Lower leg skin (tissue), 4 donors: Measurements from ENCODE around the gene COMMD8. TPM values are rescaled to one million over a fixed set of nuclear protein-coding genes. Genes with fewer than 3 reads are reported as not detected.
A peak's percentile ranks its signal among the peaks of the same experiment; 100 is the strongest.

Source experiments
- DNase-seq, 2 donors: peaks; one replicate each; pipeline ENCODE4 v3.0.0-alpha.2; 2019; ENCODE audit warnings: low spot score in 2 of 2
- H3K4me3 ChIP-seq: fragments of 200-600 bp; sonication (generic); 2 replicates; pipeline ENCODE4 v1.5.1; 2017; ENCODE audit warnings: mild to moderate bottlenecking, low read depth; ENCODE audit not compliant: poor library complexity, severe bottlenecking
- POLR2A ChIP-seq, 2 donors: fragments of 450-650 bp; IDR thresholded peaks; one replicate each; pipeline ENCODE4 v1.6.1; 2016 to 2017; ENCODE audit warnings: antibody characterized with exemption in 2 of 2, mild to moderate bottlenecking in 1 of 2, moderate library complexity in 1 of 2
- WGBS, 2 donors: methylation state at CpG; one replicate each; pipeline ENCODE4 v1.1.5; 2018; 5-methylcytosine and 5-hydroxymethylcytosine counted together
- intact Hi-C: fragments of 100-400 bp; cut with DNase I; formaldehyde crosslinking; loops from one replicate; pipeline ENCODE4 v1.15.0; 2023; ENCODE audit warnings: low total_unique reads
- total RNA-seq, 4 donors: library from RNA; depleted of rRNA; stranded (reverse); fragments of >200 nt; gene quantifications; one replicate each; pipeline ENCODE4 v1.1.0, GENCODE V29; 2016
- TF ChIP-seq, protein P1 (sequence below), 3 donors: fragments of 450-650 bp; IDR thresholded peaks; one replicate each; pipeline ENCODE4 v1.5.1; 2016; ENCODE audit warnings: antibody characterized with exemption in 3 of 3, mild to moderate bottlenecking in 3 of 3, moderate library complexity in 2 of 3

Gene COMMD8
- total RNA-seq, 4 donors from 2014 or later: 12.0 to 16.7 (median 14.8) TPM

DNA sequence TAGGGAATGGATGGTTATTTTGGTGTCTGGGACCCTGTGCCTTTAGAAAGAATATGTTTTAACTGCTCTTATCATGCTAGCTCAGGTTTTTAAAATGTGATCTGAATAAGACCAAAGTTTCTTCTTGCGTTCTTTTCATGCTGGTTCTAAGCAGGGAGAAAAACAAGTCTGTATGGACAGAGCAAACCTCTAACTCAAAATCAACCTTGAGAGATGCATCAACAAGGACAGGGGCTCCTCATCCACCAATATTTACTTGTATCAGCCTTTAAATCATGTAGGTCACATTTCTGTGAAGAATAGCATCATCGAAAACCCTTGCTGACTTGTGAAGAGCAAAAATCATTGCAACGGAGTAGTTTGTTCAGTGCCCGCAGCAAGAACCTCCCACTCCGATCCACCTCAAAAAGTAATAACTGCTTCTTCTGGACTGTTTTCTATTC is 22.8 kb upstream of the COMMD8 start:
- TF ChIP-seq POLR2A (IDR thresholded peaks at IDR 0.05): no peak
- TF ChIP-seq, protein P1, sequence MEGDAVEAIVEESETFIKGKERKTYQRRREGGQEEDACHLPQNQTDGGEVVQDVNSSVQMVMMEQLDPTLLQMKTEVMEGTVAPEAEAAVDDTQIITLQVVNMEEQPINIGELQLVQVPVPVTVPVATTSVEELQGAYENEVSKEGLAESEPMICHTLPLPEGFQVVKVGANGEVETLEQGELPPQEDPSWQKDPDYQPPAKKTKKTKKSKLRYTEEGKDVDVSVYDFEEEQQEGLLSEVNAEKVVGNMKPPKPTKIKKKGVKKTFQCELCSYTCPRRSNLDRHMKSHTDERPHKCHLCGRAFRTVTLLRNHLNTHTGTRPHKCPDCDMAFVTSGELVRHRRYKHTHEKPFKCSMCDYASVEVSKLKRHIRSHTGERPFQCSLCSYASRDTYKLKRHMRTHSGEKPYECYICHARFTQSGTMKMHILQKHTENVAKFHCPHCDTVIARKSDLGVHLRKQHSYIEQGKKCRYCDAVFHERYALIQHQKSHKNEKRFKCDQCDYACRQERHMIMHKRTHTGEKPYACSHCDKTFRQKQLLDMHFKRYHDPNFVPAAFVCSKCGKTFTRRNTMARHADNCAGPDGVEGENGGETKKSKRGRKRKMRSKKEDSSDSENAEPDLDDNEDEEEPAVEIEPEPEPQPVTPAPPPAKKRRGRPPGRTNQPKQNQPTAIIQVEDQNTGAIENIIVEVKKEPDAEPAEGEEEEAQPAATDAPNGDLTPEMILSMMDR (IDR thresholded peaks at IDR 0.05): no peak
- WGBS, 2 donors: 12 to 17% methylated on average over 5 of the region's 5 CpGs
- intact Hi-C loops: no loop called here
- DNase-seq: no peak
- H3K4me3 ChIP-seq: no peak overlapping the region

DNA sequence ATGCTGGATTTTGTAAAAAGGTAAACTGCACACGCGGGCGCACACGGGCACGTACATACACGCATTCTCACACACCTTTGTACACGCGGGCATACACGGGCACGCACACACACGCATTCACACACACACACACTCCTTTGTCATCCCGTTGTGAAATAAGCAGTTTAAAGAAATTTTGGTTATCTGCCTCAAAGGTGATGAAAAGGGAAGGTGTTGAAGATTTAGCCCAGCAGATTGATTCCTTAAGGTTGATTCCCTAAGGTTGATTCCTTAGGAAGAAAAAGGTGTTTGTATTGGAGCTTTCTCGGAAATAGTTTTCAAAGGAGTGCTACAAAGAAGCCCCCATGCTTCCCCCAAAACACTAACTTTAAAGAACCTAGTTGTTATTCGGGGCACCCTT is 22.3 kb upstream of the COMMD8 start:
- intact Hi-C loops: no loop called here
- no peak for DNase-seq
- peak overlapping the region; percentile 42 for H3K4me3 ChIP-seq
- 0 to 2% methylated on average over 14 of the region's 14 CpGs for WGBS, 2 donors
- TF ChIP-seq, protein P1 (IDR thresholded peaks at IDR 0.05): no peak

DNA sequence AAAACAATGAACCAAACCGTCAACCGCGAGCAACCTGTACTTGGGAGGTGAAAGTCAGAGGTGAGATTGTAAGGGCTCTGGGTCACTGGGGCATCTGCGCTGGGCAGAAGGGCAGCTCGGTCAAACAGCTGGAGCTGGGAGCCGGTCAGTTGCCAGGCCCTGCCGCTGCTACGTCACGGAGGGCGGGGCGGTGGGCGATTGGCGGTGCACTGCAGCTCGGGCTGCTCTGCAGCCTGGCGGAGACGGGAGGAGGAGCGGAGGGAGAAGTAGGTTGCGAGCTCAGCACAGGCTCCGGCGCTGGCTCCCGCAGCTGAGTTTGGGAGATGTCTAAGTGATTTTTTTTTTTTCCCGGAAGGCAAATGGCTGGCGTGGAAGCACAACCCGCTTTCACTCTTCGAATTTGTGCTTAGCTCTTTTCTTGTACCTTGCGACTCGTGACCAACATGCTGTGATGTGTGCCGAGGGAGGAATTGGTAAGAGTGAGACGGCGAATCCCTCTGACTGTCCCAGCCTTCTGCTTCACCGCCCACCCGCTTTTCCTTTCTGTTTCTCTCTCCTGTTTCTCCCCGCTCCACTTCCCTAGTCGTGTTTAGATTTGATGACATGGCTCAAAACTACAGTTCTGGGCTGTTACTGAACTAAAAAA is 21.7 kb upstream of the COMMD8 start, which contains the start of gene ATP10D:
Gene ATP10D (plus strand): TSS at position 229 of the 646 bp plus-strand sequence. CDS start 27,266 bp downstream, outside the sequence.
- WGBS, 2 donors: 0 to 1% methylated on average over 34 of the region's 34 CpGs
- intact Hi-C loops: no loop called here
- H3K4me3 ChIP-seq: peak within 1 kb of the TSS; percentile 42
- TF ChIP-seq POLR2A (IDR thresholded peaks at IDR 0.05): peak in 1 of 2 donors; percentile 36
- TF ChIP-seq, protein P1 (IDR thresholded peaks at IDR 0.05): no peak
- DNase-seq: peak; percentile 91 to 99

DNA sequence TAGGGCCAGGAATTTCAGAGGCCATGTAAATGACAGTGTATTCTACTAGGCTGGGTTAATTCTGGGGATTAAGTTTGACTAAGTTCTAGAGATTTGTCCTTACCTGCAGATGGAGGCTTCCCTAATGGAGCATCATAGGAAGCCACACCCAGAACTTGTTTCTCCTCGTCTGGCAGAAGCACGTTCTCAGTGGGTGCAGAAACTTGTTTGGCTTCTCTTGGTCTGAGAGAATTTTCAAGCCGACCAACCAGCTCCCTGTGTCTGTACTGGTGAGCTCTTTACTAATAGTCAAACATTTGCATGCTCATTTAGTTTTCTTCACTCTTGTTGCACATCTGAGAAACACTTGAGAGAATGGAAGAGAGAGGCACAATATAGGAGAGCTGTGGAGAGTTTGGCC is 20.7 kb upstream of the COMMD8 start:
- peak in 1 of 2 donors; percentile 53 for DNase-seq
- TF ChIP-seq POLR2A (IDR thresholded peaks at IDR 0.05): no peak
- TF ChIP-seq, protein P1 (IDR thresholded peaks at IDR 0.05): no peak
- intact Hi-C loops: no loop called here
- no peak overlapping the region for H3K4me3 ChIP-seq
- 50 to 52% methylated on average over 3 of the region's 3 CpGs for WGBS, 2 donors

DNA sequence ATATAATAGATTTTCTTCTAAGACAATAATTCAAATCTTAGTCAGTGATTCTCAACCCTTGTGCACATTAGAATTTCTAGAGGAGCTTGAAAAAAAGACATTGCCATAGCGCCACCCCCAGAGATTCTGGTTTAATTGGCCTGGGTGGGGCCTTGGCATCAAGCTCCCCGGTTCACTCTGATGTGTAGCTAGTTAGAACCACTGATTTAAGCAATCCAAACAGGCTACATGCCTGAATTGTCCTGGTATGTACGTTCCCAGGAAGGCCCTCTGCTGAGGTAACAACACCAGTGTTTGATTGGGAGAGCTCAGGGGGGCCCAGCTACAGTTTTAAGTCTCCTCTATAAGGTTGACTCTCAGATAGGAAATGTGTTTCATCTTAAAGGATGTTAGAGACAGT is 20.2 kb upstream of the COMMD8 start:
- H3K4me3 ChIP-seq: no peak overlapping the region
- TF ChIP-seq, protein P1 (IDR thresholded peaks at IDR 0.05): no peak
- TF ChIP-seq POLR2A (IDR thresholded peaks at IDR 0.05): no peak
- peak in 1 of 2 donors; percentile 46 for DNase-seq
- 45 to 61% methylated on average over 3 of the region's 3 CpGs for WGBS, 2 donors
- intact Hi-C loops: no loop called here

DNA sequence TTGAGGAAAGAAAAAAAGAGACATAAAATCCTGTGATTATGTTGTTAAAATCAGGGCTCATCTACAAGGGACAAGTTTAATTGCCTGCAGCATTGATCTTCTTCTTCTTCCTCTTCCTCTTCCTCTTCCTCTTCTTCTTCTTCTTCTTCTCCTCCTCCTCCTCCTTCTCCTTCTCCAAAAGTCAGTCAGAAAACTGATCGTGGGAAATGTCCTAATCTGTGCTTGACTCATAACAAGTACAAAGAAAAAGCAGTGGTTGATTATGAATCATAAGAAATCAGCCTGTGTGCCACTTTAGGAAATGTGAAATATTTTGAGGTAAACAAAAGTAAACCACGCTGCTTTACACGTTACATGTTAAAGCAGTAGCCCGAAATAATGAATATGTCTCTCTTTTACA is 18.8 kb upstream of the COMMD8 start:
- TF ChIP-seq, protein P1 (IDR thresholded peaks at IDR 0.05): no peak
- no peak for TF ChIP-seq POLR2A (IDR thresholded peaks at IDR 0.05)
- WGBS, 2 donors: 43 to 53% methylated on average over 4 of the region's 4 CpGs
- intact Hi-C loops: no loop called here
- no peak overlapping the region for H3K4me3 ChIP-seq
- no peak for DNase-seq
